ENCODE measurements around the gene HSDL1. TPM values are rescaled to one million over a fixed set of nuclear protein-coding genes. Genes with fewer than 3 reads are reported as not detected.

The HSDL1 gene
- total and polyA plus RNA-seq, 4 donors: 3.0 to 9.6 (median 5.3) TPM

GRCh38 chr16:84180519-84181140, 35.7 kb upstream of the HSDL1 start:
- H3K27ac ChIP-seq (ENCODE audit: low read depth in 1 of 2, low read length in 2 of 2): no peak overlapping the region
- 92% methylated on average over 21 of the region's 21 CpGs for WGBS
- H3K9me3 ChIP-seq (ENCODE audit: control insufficient read depth in 4 of 4, low read length in 3 of 4): no peaks in the 10 kb centered on the region

More at GRCh38 chr16:84180519-84181140, 35.7 kb upstream of the HSDL1 start:
- Histone ChIP-seq H3K4me3 (ENCODE audit: low read depth in 1 of 3, low read length in 3 of 3) (no peak overlapping the region), H3K36me3 (ENCODE audit: control insufficient read depth in 4 of 4, insufficient read depth in 3 of 4, low read depth in 1 of 4, low read length in 3 of 4) (peaks cover 9 to 53% (median 19%) of the 10 kb centered on the region in 4 donors), H3K27me3 (ENCODE audit: control insufficient read depth in 4 of 4, insufficient read depth in 4 of 4, low read length in 3 of 4) (no peaks in the 10 kb centered on the region), H3K4me1 (ENCODE audit: control insufficient read depth in 4 of 4, insufficient read depth in 4 of 4, low read length in 3 of 4) (peaks cover 0 to 27% (median 11%) of the 10 kb centered on the region in 4 donors), H3K9ac (ENCODE audit: low read depth in 1 of 2, low read length in 2 of 2) (no peak overlapping the region)
- TF ChIP-seq RAD21 (IDR thresholded peaks at IDR 0.05) (no peak), TAF1 (conservative IDR thresholded peaks at IDR 0.05) (no peak), REST (IDR thresholded peaks at IDR 0.05) (no peak), HNF4A (conservative IDR thresholded peaks at IDR 0.05) (no peak), NR2F2 (IDR thresholded peaks at IDR 0.05) (no peak), RXRA (IDR thresholded peaks at IDR 0.05) (no peak), HNF4G (IDR thresholded peaks at IDR 0.05) (no peak), EGR1 (IDR thresholded peaks at IDR 0.05; ENCODE audit: low read depth in 2 of 2) (no peak), JUND (IDR thresholded peaks at IDR 0.05) (no peak), MAX (IDR thresholded peaks at IDR 0.05) (no peak), SP1 (IDR thresholded peaks at IDR 0.05) (no peak), FOXA1 (IDR thresholded peaks at IDR 0.05) (no peak), YY1 (IDR thresholded peaks at IDR 0.05) (no peak), FOXA2 (IDR thresholded peaks at IDR 0.05) (no peak), ZBTB33 (IDR thresholded peaks at IDR 0.05) (no peak), GABPA (IDR thresholded peaks at IDR 0.05 in 1 of 2, conservative IDR thresholded peaks at IDR 0.05 in 1 of 2) (no peak)
- TF ChIP-seq, protein P1, sequence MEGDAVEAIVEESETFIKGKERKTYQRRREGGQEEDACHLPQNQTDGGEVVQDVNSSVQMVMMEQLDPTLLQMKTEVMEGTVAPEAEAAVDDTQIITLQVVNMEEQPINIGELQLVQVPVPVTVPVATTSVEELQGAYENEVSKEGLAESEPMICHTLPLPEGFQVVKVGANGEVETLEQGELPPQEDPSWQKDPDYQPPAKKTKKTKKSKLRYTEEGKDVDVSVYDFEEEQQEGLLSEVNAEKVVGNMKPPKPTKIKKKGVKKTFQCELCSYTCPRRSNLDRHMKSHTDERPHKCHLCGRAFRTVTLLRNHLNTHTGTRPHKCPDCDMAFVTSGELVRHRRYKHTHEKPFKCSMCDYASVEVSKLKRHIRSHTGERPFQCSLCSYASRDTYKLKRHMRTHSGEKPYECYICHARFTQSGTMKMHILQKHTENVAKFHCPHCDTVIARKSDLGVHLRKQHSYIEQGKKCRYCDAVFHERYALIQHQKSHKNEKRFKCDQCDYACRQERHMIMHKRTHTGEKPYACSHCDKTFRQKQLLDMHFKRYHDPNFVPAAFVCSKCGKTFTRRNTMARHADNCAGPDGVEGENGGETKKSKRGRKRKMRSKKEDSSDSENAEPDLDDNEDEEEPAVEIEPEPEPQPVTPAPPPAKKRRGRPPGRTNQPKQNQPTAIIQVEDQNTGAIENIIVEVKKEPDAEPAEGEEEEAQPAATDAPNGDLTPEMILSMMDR (IDR thresholded peaks at IDR 0.05; ENCODE audit: low read depth, low read length, missing input control): no peak
- TF ChIP-seq, protein P2, sequence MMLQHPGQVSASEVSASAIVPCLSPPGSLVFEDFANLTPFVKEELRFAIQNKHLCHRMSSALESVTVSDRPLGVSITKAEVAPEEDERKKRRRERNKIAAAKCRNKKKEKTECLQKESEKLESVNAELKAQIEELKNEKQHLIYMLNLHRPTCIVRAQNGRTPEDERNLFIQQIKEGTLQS (IDR thresholded peaks at IDR 0.05): no peak
- no peak for DNase-seq (ENCODE audit: low spot score)
